Measurements from ENCODE around the gene CD300LD.
A peak's percentile ranks its signal among the peaks of the same experiment; 100 is the strongest.

Gene CD300LD

GRCh38 chr17:74536890-74537289 lies 55.2 kb downstream of the CD300LD start:
- Histone ChIP-seq H3K36me3 (ENCODE audit: control insufficient read depth in 1 of 2, insufficient read depth in 2 of 2, low read length in 2 of 2) (no peaks in the 10 kb centered on the region), H3K18ac (ENCODE audit: low read length) (no peak overlapping the region)
- no CpG with 5 or more reads among the region's 3 CpGs for WGBS (ENCODE audit: extremely low coverage, insufficient coverage, insufficient read length)

GRCh38 chr17:74532115-74532514 lies 60.0 kb downstream of the CD300LD start:
- no peak overlapping the region for H2AFZ ChIP-seq (ENCODE audit: insufficient read depth, low read length, poor library complexity)
- no peak overlapping the region for H3K4me3 ChIP-seq (ENCODE audit: low read depth, low read length)
- peak in 1 of 2 donors; percentile 43 for DNase-seq
- H3K4me1 ChIP-seq (ENCODE audit: control insufficient read depth in 1 of 2, insufficient read depth in 2 of 2, low read length in 2 of 2): no peaks in the 10 kb centered on the region
- no peak overlapping the region for H4K8ac ChIP-seq (ENCODE audit: low read depth, low read length)
- H2BK5ac ChIP-seq (ENCODE audit: low read depth, low read length, poor library complexity): no peak overlapping the region
- H3K36me3 ChIP-seq (ENCODE audit: control insufficient read depth in 1 of 2, insufficient read depth in 2 of 2, low read length in 2 of 2): no peaks in the 10 kb centered on the region
- H3K23ac ChIP-seq (ENCODE audit: low read length): no peak overlapping the region
- H2BK120ac ChIP-seq (ENCODE audit: insufficient read depth, low read length, poor library complexity): no peak overlapping the region
- no peak overlapping the region for H3K27ac ChIP-seq (ENCODE audit: low read depth, low read length)
- H3K14ac ChIP-seq (ENCODE audit: low read length): no peak overlapping the region
- no peak overlapping the region for H2AK5ac ChIP-seq (ENCODE audit: low read length)
- H3K9ac ChIP-seq (ENCODE audit: low read length): no peak overlapping the region
- H3K4ac ChIP-seq (ENCODE audit: low read depth, low read length): no peak overlapping the region
- H3K79me2 ChIP-seq (ENCODE audit: control insufficient read depth, insufficient read depth, low read length, poor library complexity): no peaks in the 10 kb centered on the region
- H2BK12ac ChIP-seq (ENCODE audit: low read length): no peak overlapping the region
- no peak overlapping the region for H3K18ac ChIP-seq (ENCODE audit: low read length)
- H4K91ac ChIP-seq (ENCODE audit: low read depth, low read length): no peak overlapping the region
- H3K4me2 ChIP-seq (ENCODE audit: low read length): no peak overlapping the region
- no peaks in the 10 kb centered on the region for H3K79me1 ChIP-seq (ENCODE audit: low read length)
- no peak overlapping the region for H4K12ac ChIP-seq (ENCODE audit: low read depth, low read length)
- no peaks in the 10 kb centered on the region for H3K27me3 ChIP-seq (ENCODE audit: insufficient read depth, low read length)
- H3K9me3 ChIP-seq (ENCODE audit: insufficient read depth, low read depth, low read length): no peaks in the 10 kb centered on the region
- WGBS (ENCODE audit: extremely low coverage, insufficient coverage, insufficient read length): no CpG with 5 or more reads among the region's 10 CpGs

More at GRCh38 chr17:74536890-74537289, 55.2 kb downstream of the CD300LD start:
- Histone ChIP-seq H2AK5ac (ENCODE audit: low read length) (no peak overlapping the region), H3K4me2 (ENCODE audit: low read length) (no peak overlapping the region), H4K91ac (ENCODE audit: low read depth, low read length) (no peak overlapping the region), H3K23ac (ENCODE audit: low read length) (no peak overlapping the region), H2BK120ac (ENCODE audit: insufficient read depth, low read length, poor library complexity) (no peak overlapping the region), H2BK12ac (ENCODE audit: low read length) (no peak overlapping the region), H3K14ac (ENCODE audit: low read length) (no peak overlapping the region), H3K9ac (ENCODE audit: low read length) (no peak overlapping the region), H3K79me1 (ENCODE audit: low read length) (no peaks in the 10 kb centered on the region), H3K4me3 (ENCODE audit: low read depth, low read length) (no peak overlapping the region), H2BK5ac (ENCODE audit: low read depth, low read length, poor library complexity) (no peak overlapping the region), H4K8ac (ENCODE audit: low read depth, low read length) (no peak overlapping the region), H3K79me2 (ENCODE audit: control insufficient read depth, insufficient read depth, low read length, poor library complexity) (no peaks in the 10 kb centered on the region), H4K12ac (ENCODE audit: low read depth, low read length) (no peak overlapping the region), H3K4me1 (ENCODE audit: control insufficient read depth in 1 of 2, insufficient read depth in 2 of 2, low read length in 2 of 2) (no peaks in the 10 kb centered on the region), H3K27ac (ENCODE audit: low read depth, low read length) (no peak overlapping the region), H3K4ac (ENCODE audit: low read depth, low read length) (no peak overlapping the region), H3K9me3 (ENCODE audit: insufficient read depth, low read depth, low read length) (no peaks in the 10 kb centered on the region), H3K27me3 (ENCODE audit: insufficient read depth, low read length) (no peaks in the 10 kb centered on the region), H2AFZ (ENCODE audit: insufficient read depth, low read length, poor library complexity) (no peak overlapping the region)
- DNase-seq: no peak

GRCh38 chr17:74531231-74531761 lies 60.8 kb downstream of the CD300LD start, which contains the start of gene CD300LB:
Gene CD300LB (minus strand): TSS chr17:74531475. CDS start chr17:74531350, 125 bp downstream.
- Histone ChIP-seq H4K12ac (ENCODE audit: low read depth, low read length) (no peak within 1 kb of the TSS), H2BK12ac (ENCODE audit: low read length) (no peak within 1 kb of the TSS), H3K14ac (ENCODE audit: low read length) (no peak within 1 kb of the TSS), H3K4me2 (ENCODE audit: low read length) (no peak within 1 kb of the TSS), H2BK5ac (ENCODE audit: low read depth, low read length, poor library complexity) (no peak within 1 kb of the TSS), H3K9me3 (ENCODE audit: insufficient read depth, low read depth, low read length) (no peaks in the 10 kb centered on the region), H3K36me3 (ENCODE audit: control insufficient read depth in 1 of 2, insufficient read depth in 2 of 2, low read length in 2 of 2) (no peaks in the 10 kb centered on the region), H3K4ac (ENCODE audit: low read depth, low read length) (no peak within 1 kb of the TSS), H3K27me3 (ENCODE audit: insufficient read depth, low read length) (no peaks in the 10 kb centered on the region), H2AFZ (ENCODE audit: insufficient read depth, low read length, poor library complexity) (no peak within 1 kb of the TSS), H4K91ac (ENCODE audit: low read depth, low read length) (no peak within 1 kb of the TSS), H3K79me2 (ENCODE audit: control insufficient read depth, insufficient read depth, low read length, poor library complexity) (no peaks in the 10 kb centered on the region), H3K4me1 (ENCODE audit: control insufficient read depth in 1 of 2, insufficient read depth in 2 of 2, low read length in 2 of 2) (no peaks in the 10 kb centered on the region), H2AK5ac (ENCODE audit: low read length) (no peak within 1 kb of the TSS), H3K79me1 (ENCODE audit: low read length) (no peaks in the 10 kb centered on the region), H2BK120ac (ENCODE audit: insufficient read depth, low read length, poor library complexity) (no peak within 1 kb of the TSS), H3K4me3 (ENCODE audit: low read depth, low read length) (no peak within 1 kb of the TSS), H3K23ac (ENCODE audit: low read length) (no peak within 1 kb of the TSS), H3K27ac (ENCODE audit: low read depth, low read length) (no peak within 1 kb of the TSS), H3K9ac (ENCODE audit: low read length) (no peak within 1 kb of the TSS), H3K18ac (ENCODE audit: low read length) (no peak within 1 kb of the TSS), H4K8ac (ENCODE audit: low read depth, low read length) (no peak within 1 kb of the TSS)
- no CpG with 5 or more reads among the region's 10 CpGs for WGBS (ENCODE audit: extremely low coverage, insufficient coverage, insufficient read length)
- DNase-seq: no peak

GRCh38 chr17:74530831-74531150 lies 61.3 kb downstream of the CD300LD start:
- H3K4ac ChIP-seq (ENCODE audit: low read depth, low read length): no peak overlapping the region

More at GRCh38 chr17:74530831-74531150, 61.3 kb downstream of the CD300LD start:
- H2BK120ac ChIP-seq (ENCODE audit: insufficient read depth, low read length, poor library complexity): no peak overlapping the region
- H3K4me1 ChIP-seq (ENCODE audit: control insufficient read depth in 1 of 2, insufficient read depth in 2 of 2, low read length in 2 of 2): no peaks in the 10 kb centered on the region
- H4K12ac ChIP-seq (ENCODE audit: low read depth, low read length): no peak overlapping the region
- H3K27me3 ChIP-seq (ENCODE audit: insufficient read depth, low read length): no peaks in the 10 kb centered on the region
- H3K79me2 ChIP-seq (ENCODE audit: control insufficient read depth, insufficient read depth, low read length, poor library complexity): no peaks in the 10 kb centered on the region
- no peak overlapping the region for H3K9ac ChIP-seq (ENCODE audit: low read length)
- H3K4me3 ChIP-seq (ENCODE audit: low read depth, low read length): no peak overlapping the region
- no peak overlapping the region for H3K23ac ChIP-seq (ENCODE audit: low read length)
- H3K14ac ChIP-seq (ENCODE audit: low read length): no peak overlapping the region
- no peak for DNase-seq
- H2AK5ac ChIP-seq (ENCODE audit: low read length): no peak overlapping the region
- no CpG with 5 or more reads among the region's 5 CpGs for WGBS (ENCODE audit: extremely low coverage, insufficient coverage, insufficient read length)
- no peak overlapping the region for H4K91ac ChIP-seq (ENCODE audit: low read depth, low read length)
- H2BK5ac ChIP-seq (ENCODE audit: low read depth, low read length, poor library complexity): no peak overlapping the region
- no peak overlapping the region for H3K27ac ChIP-seq (ENCODE audit: low read depth, low read length)
- H3K9me3 ChIP-seq (ENCODE audit: insufficient read depth, low read depth, low read length): peaks cover 2% of the 10 kb centered on the region
- no peak overlapping the region for H2BK12ac ChIP-seq (ENCODE audit: low read length)
- no peak overlapping the region for H4K8ac ChIP-seq (ENCODE audit: low read depth, low read length)
- H3K4me2 ChIP-seq (ENCODE audit: low read length): no peak overlapping the region
- no peak overlapping the region for H2AFZ ChIP-seq (ENCODE audit: insufficient read depth, low read length, poor library complexity)
- H3K18ac ChIP-seq (ENCODE audit: low read length): no peak overlapping the region
- no peaks in the 10 kb centered on the region for H3K36me3 ChIP-seq (ENCODE audit: control insufficient read depth in 1 of 2, insufficient read depth in 2 of 2, low read length in 2 of 2)
- no peaks in the 10 kb centered on the region for H3K79me1 ChIP-seq (ENCODE audit: low read length)

Data from trophoblast cell (in vitro differentiated cells and primary cell).